Activated CD8-positive, alpha-beta memory T cell treated with anti-CD3 and anti-CD28 coated beads, Interleukin-2, amount 50 U/mL, for 1 hour (primary cell): ENCODE results near the gene PRIMA1.

Experiments used
- DNase-seq: peaks from one replicate; pipeline ENCODE4 v3.0.0-alpha.2; 2020; ENCODE audit errors: extremely low read depth

PRIMA1 gene

GRCh38 chr14:93732524-93732923, 55.8 kb downstream of the PRIMA1 start:
- no peak for DNase-seq

- no peak for DNase-seq
Observed at GRCh38 chr14:93731753-93732152, 56.5 kb downstream of the PRIMA1 start.

DNA sequence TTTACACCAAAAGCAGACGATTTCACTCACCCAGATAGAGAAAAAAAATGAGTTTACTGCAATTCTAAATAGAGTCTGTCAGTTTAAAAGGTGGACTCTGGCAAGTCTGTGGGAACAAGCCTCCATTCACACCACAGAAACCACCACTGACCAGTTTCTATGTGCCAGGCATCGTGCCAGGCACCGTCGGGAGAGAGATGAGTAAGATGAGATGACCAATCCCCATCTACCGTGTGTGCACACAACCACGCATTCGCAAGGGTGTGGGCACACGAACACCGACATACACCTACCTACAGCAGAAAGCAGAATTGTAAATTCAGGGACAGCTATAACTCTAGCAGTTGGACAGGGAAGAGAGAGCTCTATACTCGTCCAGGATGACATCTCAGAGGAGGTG, 58.3 kb downstream of the PRIMA1 start:
- no peak for DNase-seq

- DNase-seq: no peak
Observed at GRCh38 chr14:93728651-93729016, 59.7 kb downstream of the PRIMA1 start.

- DNase-seq: no peak
Observed at GRCh38 chr14:93727917-93728650, 60.2 kb downstream of the PRIMA1 start.

GRCh38 chr14:93727039-93727740, 61.1 kb downstream of the PRIMA1 start:
- DNase-seq: no peak

DNA sequence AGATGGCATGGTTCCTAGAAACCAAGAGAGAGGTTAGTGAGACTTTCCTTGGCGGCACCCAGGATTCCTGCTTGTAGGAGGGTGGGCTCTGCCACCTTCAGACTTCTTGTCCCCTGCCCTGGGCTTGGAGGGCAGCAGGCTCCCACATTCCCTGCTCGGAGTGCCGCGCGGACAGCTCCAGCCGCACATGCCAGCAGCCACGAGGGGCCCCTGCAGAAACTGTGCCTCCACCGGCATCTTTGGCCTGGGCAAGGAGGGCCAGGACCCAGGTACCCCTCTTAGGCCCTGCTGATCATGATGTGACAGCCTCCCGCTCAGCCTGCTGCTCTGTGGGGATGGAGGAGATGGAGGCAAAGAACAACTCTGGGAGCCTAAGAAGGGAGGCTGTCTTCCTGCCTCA, 62.3 kb downstream of the PRIMA1 start:
- DNase-seq: no peak

DNA sequence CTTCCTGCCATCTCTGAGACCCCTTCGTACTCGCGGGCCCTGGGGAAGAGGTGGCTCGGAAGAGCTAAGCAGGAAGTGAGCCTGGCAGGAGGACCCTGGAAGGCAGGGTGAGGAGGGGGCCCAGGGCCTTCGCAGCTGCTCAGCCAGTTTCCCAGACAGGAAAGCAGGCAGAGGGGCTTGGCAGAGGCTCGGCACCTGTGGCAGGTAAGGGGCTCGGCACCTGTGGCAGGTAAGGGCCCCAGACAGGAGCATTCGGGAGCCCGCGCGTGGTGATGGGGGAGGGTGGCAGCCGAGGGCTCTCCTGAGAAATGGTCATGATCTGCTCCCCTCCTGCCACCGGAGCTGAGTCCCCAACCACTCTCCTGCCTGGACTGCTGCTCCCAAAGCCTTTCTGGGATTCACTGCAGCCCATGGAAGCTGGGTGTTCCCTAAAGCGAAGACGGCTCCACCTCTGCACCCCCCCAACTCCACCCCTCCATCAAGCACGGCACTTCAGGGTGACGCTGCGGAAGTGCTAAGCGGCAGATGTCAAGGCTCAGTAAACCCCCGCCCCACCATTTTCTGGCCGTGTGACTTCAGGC, 63.2 kb downstream of the PRIMA1 start:
- DNase-seq: no peak

DNA sequence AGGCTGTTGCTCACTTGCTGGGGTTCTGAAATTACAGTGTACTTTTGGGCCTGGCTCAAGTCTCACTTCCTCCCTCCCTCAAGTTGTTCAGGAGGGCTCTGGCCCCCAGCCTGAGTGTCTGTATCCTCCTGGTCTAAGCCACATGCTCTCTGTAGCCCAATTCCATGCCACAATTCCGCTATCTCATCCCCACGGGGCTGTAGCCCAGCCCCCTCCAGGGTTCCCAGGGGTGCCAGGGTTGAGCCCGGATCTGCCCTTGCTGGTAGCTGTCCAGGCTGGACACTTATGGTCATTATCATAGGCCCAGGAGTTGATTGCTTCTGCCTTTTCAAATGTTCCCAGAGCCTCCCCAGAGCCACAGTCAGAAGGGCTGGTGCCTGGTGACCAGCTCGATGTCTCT, 65.3 kb downstream of the PRIMA1 start:
- no peak for DNase-seq

GRCh38 chr14:93720981-93721483, 67.3 kb downstream of the PRIMA1 start:
- no peak for DNase-seq

DNA sequence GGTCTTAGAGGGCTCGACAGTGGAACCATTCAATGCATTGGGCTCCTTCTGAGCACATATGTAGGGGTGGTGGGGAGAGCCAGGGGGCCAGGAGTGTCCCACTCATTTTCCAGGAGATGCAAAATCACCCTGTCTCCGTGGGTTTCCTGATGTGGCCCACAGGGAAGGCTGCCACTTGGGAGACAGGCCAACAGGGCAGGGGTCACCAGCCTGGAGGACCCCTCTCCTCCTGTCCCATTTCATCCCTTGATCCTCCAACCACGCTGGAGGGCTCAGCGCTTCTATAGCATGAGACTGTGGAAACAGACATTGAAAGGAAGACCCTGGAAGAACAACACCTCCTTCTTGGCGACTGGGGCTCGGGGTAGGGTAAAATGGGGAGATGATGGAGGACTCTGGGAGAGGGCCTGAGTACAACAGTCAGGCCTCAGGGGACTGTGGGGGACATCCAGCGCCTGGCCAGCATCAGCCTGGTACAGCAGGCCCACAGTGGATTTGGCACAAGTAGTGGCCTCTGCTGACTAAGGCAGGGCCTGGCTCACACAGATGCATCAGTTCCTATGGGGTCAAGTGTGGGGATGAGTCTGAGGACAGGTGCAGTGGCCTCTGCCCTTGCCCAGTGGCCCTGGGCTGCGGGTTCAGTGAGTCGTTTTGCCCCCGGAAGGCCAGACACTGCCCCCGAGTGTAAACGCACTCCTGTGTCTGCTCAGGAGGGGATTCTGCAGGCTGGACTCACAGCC, 68.0 kb downstream of the PRIMA1 start:
- no peak for DNase-seq

DNA sequence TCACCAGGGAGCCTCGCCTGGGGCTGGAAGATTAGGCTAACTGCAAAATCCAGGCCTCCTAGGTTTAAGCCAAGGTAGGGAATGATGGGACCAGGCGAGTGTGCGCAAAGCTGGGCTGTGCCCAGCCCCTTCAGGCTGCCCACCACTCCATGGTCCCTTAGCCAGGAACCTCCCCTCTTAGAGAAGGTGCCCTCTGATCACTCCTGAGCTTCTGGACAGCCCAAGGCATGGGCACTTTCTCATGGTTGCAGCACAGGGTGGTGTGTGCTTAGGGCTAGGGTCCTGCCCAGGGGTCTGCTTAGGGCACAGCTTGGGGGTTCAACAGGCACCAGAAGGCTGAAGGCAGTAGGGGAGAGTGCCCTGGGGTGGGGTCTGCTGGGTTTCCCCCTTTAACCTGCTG, 69.0 kb downstream of the PRIMA1 start:
- DNase-seq: no peak

DNA sequence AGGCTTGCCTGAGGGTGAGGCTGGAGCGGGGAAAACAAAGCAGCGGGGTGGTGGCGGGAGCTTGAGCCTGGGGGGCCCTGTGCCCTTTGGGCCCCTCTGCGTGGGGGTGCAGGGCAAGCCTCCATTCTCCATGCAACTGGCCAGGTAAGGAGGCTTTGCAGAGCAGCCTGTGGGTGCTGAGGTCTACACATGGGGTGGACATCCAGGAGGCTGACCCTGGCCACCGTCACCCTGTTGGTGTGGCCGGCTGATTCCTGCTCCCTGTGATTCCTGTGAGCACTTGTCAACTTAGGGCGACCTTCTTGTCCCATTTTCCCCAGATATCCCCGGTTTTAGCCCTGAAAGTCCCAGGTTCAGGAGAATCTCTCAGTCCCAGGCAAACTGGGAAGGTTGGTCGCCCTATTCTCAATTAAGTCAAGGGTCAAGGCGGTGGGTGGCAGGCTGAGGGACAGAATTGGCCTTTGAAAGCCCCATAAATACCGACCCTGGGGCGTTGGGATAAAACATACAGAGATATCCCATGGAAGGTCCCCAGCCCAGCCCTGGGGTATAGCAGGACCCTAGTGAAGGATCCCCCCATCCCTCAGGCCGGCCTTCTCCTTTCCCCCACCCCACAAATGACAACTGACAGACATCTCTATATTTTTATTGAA, 70.5 kb downstream of the PRIMA1 start:
- no peak for DNase-seq

DNA sequence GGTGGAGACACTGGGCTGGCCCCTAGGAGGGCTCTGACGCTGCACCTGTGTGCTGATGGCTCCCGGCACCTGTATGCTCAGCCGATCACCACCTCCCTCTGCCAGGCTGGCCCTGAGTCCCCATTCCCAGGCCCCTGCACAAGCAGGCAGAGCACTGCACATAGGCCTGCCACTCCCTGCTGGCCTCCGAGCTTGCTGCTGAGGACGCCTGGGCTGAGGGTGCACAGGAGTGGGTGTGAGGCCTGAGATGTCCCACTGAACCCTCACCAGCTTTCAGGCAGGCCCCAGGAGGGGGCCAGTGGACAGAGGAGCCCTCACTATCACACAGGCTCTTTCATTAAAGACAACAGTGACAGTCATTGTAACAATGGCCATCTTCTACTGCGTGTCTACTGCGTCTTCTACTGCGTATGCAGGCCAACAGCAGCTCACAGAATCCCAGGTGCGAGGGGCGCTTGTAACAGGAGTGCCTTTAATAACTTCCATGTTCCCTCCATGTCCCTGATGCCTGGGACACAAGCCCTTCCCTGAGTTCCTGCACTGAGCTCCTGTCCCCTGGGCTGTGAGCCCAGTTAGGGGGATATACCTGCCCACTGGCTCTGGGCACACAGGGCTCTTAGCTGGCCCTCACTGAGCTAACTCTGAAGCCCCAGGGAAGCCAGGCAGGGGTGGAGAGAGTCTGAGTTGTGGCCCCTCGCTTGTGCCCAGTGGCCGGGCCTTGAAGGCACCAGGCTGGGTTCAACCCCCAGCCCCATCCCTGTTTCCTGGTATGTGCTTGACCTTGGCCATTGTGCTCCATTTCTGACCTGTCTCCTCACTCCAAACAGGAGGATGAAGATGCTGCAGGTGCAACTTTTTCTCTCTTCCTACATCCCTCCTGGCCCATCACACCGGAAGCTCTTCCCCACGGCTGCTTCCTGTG, 71.3 kb downstream of the PRIMA1 start:
- DNase-seq: no peak

GRCh38 chr14:93716002-93716745, 72.1 kb downstream of the PRIMA1 start:
- no peak for DNase-seq

DNA sequence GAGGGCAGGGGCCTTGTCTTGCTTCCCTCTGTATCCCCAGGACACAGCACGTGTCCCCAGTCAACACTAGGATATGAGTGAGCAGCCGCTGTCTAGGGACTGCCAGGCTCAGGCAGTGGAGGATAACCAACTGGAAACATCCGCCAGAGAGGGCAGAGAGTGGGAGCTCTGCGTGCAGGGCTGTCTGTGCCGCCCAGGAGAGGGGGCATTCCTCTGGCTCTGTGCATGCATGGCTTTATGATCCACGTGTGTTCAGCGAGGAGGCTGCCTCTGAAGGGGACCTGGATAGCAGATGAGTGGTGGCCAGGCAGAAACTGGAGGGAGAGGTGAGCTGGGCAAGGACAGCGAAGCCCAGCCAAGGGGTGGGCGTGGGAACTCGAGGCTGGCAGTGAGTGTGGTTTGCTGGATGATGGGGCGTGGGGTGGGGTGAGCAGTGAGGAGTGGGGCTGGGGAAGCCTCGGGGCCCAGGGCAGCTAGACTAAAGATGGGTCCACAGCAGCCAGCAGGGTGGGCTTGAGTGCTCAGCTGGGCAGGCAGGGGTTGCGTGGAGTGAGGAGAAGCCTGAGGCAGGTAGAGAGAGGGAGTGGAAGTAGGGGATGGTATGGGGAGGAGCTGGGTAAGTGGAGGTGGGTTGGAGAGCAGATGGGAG, 72.9 kb downstream of the PRIMA1 start:
- DNase-seq: no peak

DNA sequence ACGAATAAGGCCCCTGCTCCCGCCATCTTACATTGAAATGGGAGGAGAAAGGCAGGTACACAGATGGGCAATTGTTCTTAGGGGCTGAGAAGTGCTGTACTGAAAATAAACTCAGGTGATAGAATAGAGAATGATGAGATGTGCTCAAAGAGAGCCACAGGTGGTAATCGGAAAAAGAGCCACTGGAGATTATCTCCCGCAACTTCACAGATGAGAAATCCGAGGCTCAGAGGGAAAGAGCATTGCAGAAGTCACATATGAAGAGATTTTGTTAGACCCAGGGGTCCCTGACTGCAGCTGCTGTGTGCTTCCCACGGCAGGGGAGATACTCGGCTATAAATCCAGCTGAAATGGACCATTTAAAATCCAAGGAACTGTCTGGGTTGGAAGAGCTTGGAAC, 73.7 kb downstream of the PRIMA1 start:
- DNase-seq: no peak

GRCh38 chr14:93713726-93714405, 74.4 kb downstream of the PRIMA1 start:
- DNase-seq: no peak
